H9 (cell line): ENCODE data around the gene TTC33. TPM values are rescaled to one million over a fixed set of nuclear protein-coding genes. Genes with fewer than 3 reads are reported as not detected.

Experiments
- DNase-seq: peaks from one replicate; pipeline ENCODE4 v3.0.0-alpha.2; 2017
- H2AFZ ChIP-seq: one replicate; pipeline ENCODE4 v1.6.1; 2013; ENCODE audit warnings: mild to moderate bottlenecking, low read length, control low read depth, moderate library complexity
- H2AK5ac ChIP-seq: 2 replicates; pipeline ENCODE4 v1.6.1; 2013; ENCODE audit warnings: low read length, control low read depth, mixed read lengths; ENCODE audit not compliant: insufficient read length
- H2BK120ac ChIP-seq: one replicate; pipeline ENCODE4 v1.6.1; 2013; ENCODE audit warnings: low read depth, mild to moderate bottlenecking, low read length, control low read depth, inconsistent platforms; ENCODE audit not compliant: poor library complexity, severe bottlenecking
- H2BK12ac ChIP-seq: 2 replicates; pipeline ENCODE4 v1.6.1; 2013; ENCODE audit warnings: low read length, control low read depth, mixed read lengths, low read depth; ENCODE audit not compliant: insufficient read length
- H2BK15ac ChIP-seq: 2 replicates; pipeline ENCODE4 v1.6.1; 2013; ENCODE audit warnings: low read depth, low read length, control low read depth
- H2BK20ac ChIP-seq: one replicate; pipeline ENCODE4 v1.6.1; 2013; ENCODE audit warnings: low read depth, mild to moderate bottlenecking, low read length, control low read depth, inconsistent platforms; ENCODE audit not compliant: poor library complexity, severe bottlenecking
- H2BK5ac ChIP-seq: 2 replicates; pipeline ENCODE4 v1.6.1; 2013; ENCODE audit warnings: low read length, control low read depth, mixed read lengths; ENCODE audit not compliant: insufficient read length
- H3K14ac ChIP-seq: 2 replicates; pipeline ENCODE4 v1.6.1; 2013; ENCODE audit warnings: low read length, control low read depth; ENCODE audit not compliant: insufficient read depth
- H3K18ac ChIP-seq: 2 replicates; pipeline ENCODE4 v1.6.1; 2013; ENCODE audit warnings: low read depth, mild to moderate bottlenecking, mixed read lengths, low read length, control low read depth; ENCODE audit not compliant: insufficient read length
- H3K23ac ChIP-seq: 2 replicates; pipeline ENCODE4 v1.6.1; 2013; ENCODE audit warnings: low read length, control low read depth, mixed read lengths, low read depth; ENCODE audit not compliant: insufficient read length
- H3K23me2 ChIP-seq: 2 replicates; pipeline ENCODE4 v1.6.1; 2013; ENCODE audit warnings: low read depth, mild to moderate bottlenecking, mixed read lengths, low read length, control low read depth; ENCODE audit not compliant: insufficient read length, poor library complexity, severe bottlenecking
- H3K27ac ChIP-seq: 2 replicates; pipeline ENCODE4 v1.5.1; 2013; ENCODE audit warnings: low read length, control low read depth, mixed read lengths, low read depth; ENCODE audit not compliant: insufficient read length
- H3K27me3 ChIP-seq: 2 replicates; pipeline ENCODE4 v1.6.1; 2013; ENCODE audit warnings: low read length, control low read depth, inconsistent platforms; ENCODE audit not compliant: insufficient read depth
- H3K4ac ChIP-seq: 2 replicates; pipeline ENCODE4 v1.6.1; 2013; ENCODE audit warnings: low read depth, mild to moderate bottlenecking, control low read depth, inconsistent platforms, low read length, moderate library complexity
- H3K4me1 ChIP-seq: 2 replicates; pipeline ENCODE4 v1.6.1; 2013; ENCODE audit warnings: low read length, control low read depth, inconsistent platforms; ENCODE audit not compliant: insufficient read depth
- H3K4me2 ChIP-seq: 2 replicates; pipeline ENCODE4 v1.6.1; 2013; ENCODE audit warnings: low read length, control low read depth, mixed read lengths; ENCODE audit not compliant: insufficient read length, insufficient read depth
- H3K56ac ChIP-seq: 2 replicates; pipeline ENCODE4 v1.6.1; 2013; ENCODE audit warnings: low read depth, mild to moderate bottlenecking, mixed read lengths, low read length, control low read depth; ENCODE audit not compliant: insufficient read length
- H3K79me1 ChIP-seq: 2 replicates; pipeline ENCODE4 v1.6.1; 2013; ENCODE audit warnings: low read depth, mild to moderate bottlenecking, moderate library complexity, low read length, control low read depth, inconsistent platforms; ENCODE audit not compliant: insufficient read depth, poor library complexity, severe bottlenecking
- H3K79me2 ChIP-seq: 2 replicates; pipeline ENCODE4 v1.6.1; 2013; ENCODE audit warnings: low read length, control low read depth, inconsistent platforms; ENCODE audit not compliant: insufficient read depth
- H3K9ac ChIP-seq: 2 replicates; pipeline ENCODE4 v1.6.1; 2013; ENCODE audit warnings: low read length, control low read depth, mixed read lengths; ENCODE audit not compliant: insufficient read length; ENCODE audit errors: extremely low read depth
- H3K9me3 ChIP-seq: one replicate; pipeline ENCODE4 v1.6.1; 2013; ENCODE audit warnings: low read depth, low read length, inconsistent platforms; ENCODE audit not compliant: control insufficient read depth
- H3T11ph ChIP-seq: one replicate; pipeline ENCODE4 v1.6.1; 2013; ENCODE audit warnings: mild to moderate bottlenecking, low read length, control low read depth, inconsistent platforms
- H4K20me1 ChIP-seq: one replicate; pipeline ENCODE4 v1.6.1; 2013; ENCODE audit not compliant: control insufficient read depth, insufficient read length, insufficient read depth
- H4K5ac ChIP-seq: 2 replicates; pipeline ENCODE4 v1.6.1; 2013; ENCODE audit warnings: low read depth, mild to moderate bottlenecking, mixed read lengths, low read length, control low read depth; ENCODE audit not compliant: insufficient read length
- H4K8ac ChIP-seq: replicated peaks from 2 replicates; pipeline ENCODE4 v1.6.1; 2013; ENCODE audit warnings: low read length, control low read depth, mixed read lengths, low read depth; ENCODE audit not compliant: insufficient read length
- H4K91ac ChIP-seq: 2 replicates; pipeline ENCODE4 v1.6.1; 2013; ENCODE audit warnings: low read depth, mild to moderate bottlenecking, moderate library complexity, mixed read lengths, low read length, control low read depth; ENCODE audit not compliant: insufficient read length
- H3K27ac Mint-ChIP-seq, 3 experiments: 2 replicates in 2 of 3; 3 replicates in 1 of 3; pipeline ENCODE4 v1.8.0; 2020 to 2021; ENCODE audit warnings: mixed read lengths in 3 of 3, mild to moderate bottlenecking in 1 of 3, moderate library complexity in 1 of 3
- H3K27me3 Mint-ChIP-seq: 2 replicates; pipeline ENCODE4 v1.8.0; 2021; ENCODE audit warnings: low read depth, mild to moderate bottlenecking, moderate library complexity, mixed read lengths
- H3K36me3 Mint-ChIP-seq, 3 experiments: 2 replicates in 2 of 3; 3 replicates in 1 of 3; pipeline ENCODE4 v1.8.0; 2020 to 2021; ENCODE audit warnings: low read depth in 3 of 3, mixed read lengths in 3 of 3; ENCODE audit not compliant: insufficient read depth in 1 of 3
- H3K4me1 Mint-ChIP-seq, 2 experiments: 2 replicates each; pipeline ENCODE4 v1.8.0; 2020; ENCODE audit warnings: mixed read lengths in 2 of 2
- H3K4me3 Mint-ChIP-seq, 2 experiments: 2 replicates in 1 of 2; 3 replicates in 1 of 2; pipeline ENCODE4 v1.8.0; 2020 to 2021; ENCODE audit warnings: mild to moderate bottlenecking in 2 of 2, mixed read lengths in 2 of 2, moderate library complexity in 1 of 2
- H3K9me3 Mint-ChIP-seq, 2 experiments: 2 replicates in 1 of 2; 3 replicates in 1 of 2; pipeline ENCODE4 v1.8.0; 2020; ENCODE audit warnings: mild to moderate bottlenecking in 2 of 2, mixed read lengths in 2 of 2, moderate library complexity in 1 of 2
- WGBS: extraction: QIAGEN DNeasy Blood & Tissue Kit; methylation state at CpG from one replicate; pipeline ENCODE4 v1.1.7; 2013; ENCODE audit warnings: missing lambda C conversion rate, low lambda C conversion rate, mixed read lengths; ENCODE audit not compliant: insufficient read length; ENCODE audit errors: extremely low coverage; 5-methylcytosine and 5-hydroxymethylcytosine counted together
- total RNA-seq: library from RNA; stranded (reverse); gene quantifications from 2 replicates; pipeline ENCODE4 v1.2.1, GENCODE V29; 2021
- TF ChIP-seq, protein P1 (sequence below): fragments of 200-600 bp; sonication (generic); conservative IDR thresholded peaks from 3 replicates; pipeline ENCODE4 v1.8.0; 2021; ENCODE audit warnings: antibody characterized with exemption, mild to moderate bottlenecking

Gene TTC33
- total RNA-seq, 1 experiment from 2014 or later: 7.3 TPM

DNA sequence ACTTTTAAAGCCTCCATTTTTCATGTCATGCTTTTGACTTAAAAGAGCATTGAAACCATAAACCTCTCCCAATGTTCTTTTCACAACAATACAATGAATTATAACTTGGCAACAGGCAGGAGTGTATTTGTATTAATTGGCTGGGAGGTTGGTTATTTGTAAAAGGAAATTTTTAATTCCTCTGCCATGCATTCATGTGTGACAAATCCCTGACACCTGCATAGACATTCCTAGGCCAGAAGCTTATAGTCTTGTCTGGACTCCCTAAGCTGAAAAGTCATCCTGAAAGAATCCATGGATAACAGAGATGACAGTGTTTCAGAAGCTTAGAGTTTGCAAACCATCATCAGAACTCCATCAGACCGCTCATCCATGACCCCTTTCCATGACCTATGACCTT is 152.4 kb downstream of the TTC33 start:
- no peaks in the 10 kb centered on the region for H3K36me3 Mint-ChIP-seq
- Histone ChIP-seq H3K4me1 (no peaks in the 10 kb centered on the region), H3K56ac (no peak overlapping the region), H3T11ph (no peak overlapping the region), H3K27ac (no peak overlapping the region), H3K14ac (no peak overlapping the region), H4K8ac (no peak overlapping the region), H4K91ac (no peak overlapping the region), H2BK20ac (no peak overlapping the region), H3K23ac (no peak overlapping the region), H3K23me2 (no peaks in the 10 kb centered on the region), H2BK120ac (no peak overlapping the region), H4K5ac (no peak overlapping the region), H3K79me2 (no peaks in the 10 kb centered on the region), H3K27me3 (no peaks in the 10 kb centered on the region), H3K4ac (no peak overlapping the region), H3K4me2 (no peak overlapping the region), H2BK5ac (no peak overlapping the region), H3K18ac (no peak overlapping the region), H4K20me1 (no peaks in the 10 kb centered on the region), H2AK5ac (no peak overlapping the region), H3K9ac (no peak overlapping the region), H2BK15ac (no peak overlapping the region), H2BK12ac (no peak overlapping the region), H2AFZ (no peak overlapping the region), H3K9me3 (no peaks in the 10 kb centered on the region), H3K79me1 (no peaks in the 10 kb centered on the region)
- WGBS: no CpG with 5 or more reads among the region's 1 CpG
- DNase-seq: no peak
- TF ChIP-seq, protein P1, sequence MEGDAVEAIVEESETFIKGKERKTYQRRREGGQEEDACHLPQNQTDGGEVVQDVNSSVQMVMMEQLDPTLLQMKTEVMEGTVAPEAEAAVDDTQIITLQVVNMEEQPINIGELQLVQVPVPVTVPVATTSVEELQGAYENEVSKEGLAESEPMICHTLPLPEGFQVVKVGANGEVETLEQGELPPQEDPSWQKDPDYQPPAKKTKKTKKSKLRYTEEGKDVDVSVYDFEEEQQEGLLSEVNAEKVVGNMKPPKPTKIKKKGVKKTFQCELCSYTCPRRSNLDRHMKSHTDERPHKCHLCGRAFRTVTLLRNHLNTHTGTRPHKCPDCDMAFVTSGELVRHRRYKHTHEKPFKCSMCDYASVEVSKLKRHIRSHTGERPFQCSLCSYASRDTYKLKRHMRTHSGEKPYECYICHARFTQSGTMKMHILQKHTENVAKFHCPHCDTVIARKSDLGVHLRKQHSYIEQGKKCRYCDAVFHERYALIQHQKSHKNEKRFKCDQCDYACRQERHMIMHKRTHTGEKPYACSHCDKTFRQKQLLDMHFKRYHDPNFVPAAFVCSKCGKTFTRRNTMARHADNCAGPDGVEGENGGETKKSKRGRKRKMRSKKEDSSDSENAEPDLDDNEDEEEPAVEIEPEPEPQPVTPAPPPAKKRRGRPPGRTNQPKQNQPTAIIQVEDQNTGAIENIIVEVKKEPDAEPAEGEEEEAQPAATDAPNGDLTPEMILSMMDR: no peak
- H3K4me3 Mint-ChIP-seq: no peak overlapping the region
- H3K9me3 Mint-ChIP-seq: no peaks in the 10 kb centered on the region
- H3K4me1 Mint-ChIP-seq: peaks cover 3 to 12% of the 10 kb centered on the region in 2 experiments; a peak in 3 of 4 replicates
- H3K27ac Mint-ChIP-seq: no peak overlapping the region
- H3K27me3 Mint-ChIP-seq: no peaks in the 10 kb centered on the region; the same call in 1 of the 2 replicates
